Stimulated activated CD4-positive, alpha-beta T cell treated with anti-CD3 and anti-CD28 coated beads, Interleukin-1b, Interleukin-23, amount 100 ng/mL, for 24 hours (primary cell): ENCODE data around the gene GRIP2.

Experiments
- DNase-seq, 4 experiments: peaks; one replicate each; pipeline ENCODE4 v3.0.0-alpha.2; 2020; ENCODE audit warnings: low read depth in 4 of 4, low spot score in 1 of 4

The GRIP2 gene

GRCh38 chr3:14439501-14440167, 100.5 kb downstream of the GRIP2 start:
- no peak for DNase-seq
